EH (cell line): Measurements from ENCODE around the gene CXXC4.

ENCODE experiments used
- DNase-seq: peaks from one replicate; pipeline ENCODE4 v3.0.0-alpha.2; 2015; ENCODE audit warnings: low read depth

CXXC4 gene

DNA sequence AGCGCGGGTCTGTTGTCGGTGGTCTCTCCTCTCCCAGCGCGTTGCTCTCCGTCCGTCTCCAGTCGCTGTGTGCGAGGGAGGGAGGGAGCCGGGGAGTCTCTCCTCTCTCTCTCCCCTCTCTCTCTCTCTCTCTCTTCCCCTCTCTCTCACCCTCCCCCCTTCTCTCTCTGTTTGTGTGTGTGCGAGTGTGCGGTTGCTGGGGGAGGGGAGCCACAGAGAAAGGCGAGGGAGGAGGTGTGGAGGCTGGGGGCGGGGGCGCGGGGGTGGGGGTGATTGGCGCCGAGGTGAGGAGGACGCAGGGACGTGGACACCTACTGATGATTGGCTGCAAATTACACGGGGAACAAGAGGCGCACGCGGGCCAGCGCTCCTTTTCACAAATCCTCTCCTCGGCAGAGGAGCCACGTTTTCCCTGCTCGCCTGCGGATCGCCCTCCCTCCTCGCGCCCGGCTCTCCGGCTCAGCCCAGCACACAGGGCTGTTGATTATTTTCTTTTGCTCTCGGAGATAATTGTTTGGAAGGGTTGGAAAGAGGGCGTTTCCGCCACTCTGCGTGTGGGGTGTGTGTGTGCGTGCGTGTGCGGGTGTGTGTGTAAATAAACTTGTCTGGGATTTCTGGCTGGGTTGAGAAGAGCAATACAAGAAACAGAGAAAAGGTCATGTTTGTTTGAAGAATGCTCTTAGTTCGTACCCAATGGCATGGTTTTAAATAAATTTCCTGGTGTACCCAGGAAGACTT lies at the start of gene CXXC4:
Gene CXXC4, minus strand, starts transcription at position 73 of the 738 bp plus-strand sequence. CDS start 3,092 bp downstream, outside the sequence.
- peak; percentile 22 for DNase-seq

DNA sequence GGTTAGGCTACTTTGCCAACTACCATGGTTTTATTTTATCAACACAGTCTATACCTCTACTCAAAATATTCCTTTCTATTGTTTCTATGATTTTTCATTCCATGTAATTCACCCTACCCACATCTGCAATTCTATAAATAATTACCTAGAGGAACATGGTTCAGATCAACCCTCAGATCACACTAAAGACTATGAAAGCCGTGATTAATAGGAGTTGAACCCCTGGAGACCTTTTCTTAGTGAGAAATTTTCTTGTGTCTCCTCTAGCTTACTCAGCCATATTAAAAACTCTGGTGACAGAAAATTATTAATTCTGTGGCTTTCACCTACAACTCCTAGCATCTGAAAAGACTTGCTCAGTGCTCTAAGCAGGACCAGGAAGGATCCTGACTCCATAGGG lies 38.5 kb upstream of the CXXC4 start:
- no peak for DNase-seq

DNA sequence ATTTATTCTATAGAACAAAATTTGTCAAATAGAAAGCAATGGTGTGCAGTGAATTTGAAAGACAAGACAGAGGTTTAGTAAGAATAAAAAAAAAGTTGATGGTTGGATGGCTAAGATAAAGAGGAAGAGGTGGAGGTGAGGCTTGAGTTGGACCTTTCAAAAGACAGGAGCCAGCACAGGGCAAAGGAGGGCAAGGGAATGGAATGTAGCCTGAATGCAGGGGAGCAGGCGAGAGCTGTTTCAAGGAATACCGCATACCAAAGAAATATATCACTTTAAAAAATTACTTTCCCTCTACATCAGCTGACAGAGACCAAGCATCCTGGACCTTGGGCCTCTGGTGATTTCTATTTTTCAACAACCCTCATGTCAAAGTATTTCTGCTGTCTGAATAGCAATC lies 38.0 kb upstream of the CXXC4 start:
- no peak for DNase-seq

DNA sequence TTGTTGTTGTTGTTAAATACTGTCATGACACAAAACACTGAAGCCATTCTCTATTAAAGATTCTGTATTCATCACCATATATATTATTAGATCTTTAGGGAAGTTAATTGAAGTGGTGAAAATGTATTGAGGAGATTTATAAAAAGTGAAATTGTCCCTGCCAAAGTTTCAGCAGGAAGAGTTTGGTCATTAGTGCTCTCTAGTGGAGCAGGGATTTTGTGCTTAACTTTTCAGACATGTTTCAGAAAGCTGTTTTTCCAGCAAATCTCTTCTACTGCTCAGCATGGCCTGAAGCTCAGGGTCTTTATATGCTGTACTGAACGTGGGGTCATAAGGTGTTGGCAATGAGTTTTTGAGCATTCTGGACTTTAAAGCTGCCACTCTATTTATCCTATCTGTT lies 36.7 kb upstream of the CXXC4 start:
- DNase-seq = no peak

DNA sequence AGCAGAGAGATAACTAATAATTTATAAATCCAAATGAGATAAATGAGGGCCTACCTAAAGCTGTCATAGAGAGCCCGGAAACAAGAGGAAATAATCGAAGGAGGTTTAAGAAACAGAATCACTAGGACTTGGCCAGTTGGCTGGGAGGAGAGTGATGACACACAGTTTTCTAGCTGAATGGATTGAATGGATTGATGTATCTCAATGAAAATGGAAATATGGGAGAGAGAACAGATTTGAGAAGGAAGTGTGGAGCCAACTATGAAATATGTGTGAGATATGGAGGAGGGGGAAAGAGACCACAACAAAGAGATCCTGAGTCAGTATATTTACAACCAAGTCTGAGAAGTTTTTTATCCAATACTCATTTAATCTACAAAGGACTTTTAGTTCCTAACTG lies 35.7 kb upstream of the CXXC4 start:
- DNase-seq = no peak

DNA sequence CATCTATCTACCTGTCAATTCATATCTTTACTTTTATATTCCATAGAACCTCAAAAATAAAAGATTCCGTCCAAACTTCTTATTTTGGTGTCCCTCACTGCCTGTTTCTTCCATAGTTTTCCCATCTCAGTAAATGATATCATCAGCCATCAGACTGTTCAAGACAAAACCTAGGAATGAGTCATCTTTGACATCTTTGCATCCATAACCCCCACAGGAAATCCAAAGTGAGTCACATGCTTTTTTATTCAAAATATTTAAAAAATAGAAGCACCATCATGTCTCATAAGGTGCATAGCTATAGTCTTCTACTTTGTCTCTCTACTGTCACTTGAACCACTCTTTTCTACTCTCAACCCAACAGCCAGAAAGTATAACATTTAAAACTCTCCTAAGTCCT lies 29.9 kb upstream of the CXXC4 start:
- no peak for DNase-seq

DNA sequence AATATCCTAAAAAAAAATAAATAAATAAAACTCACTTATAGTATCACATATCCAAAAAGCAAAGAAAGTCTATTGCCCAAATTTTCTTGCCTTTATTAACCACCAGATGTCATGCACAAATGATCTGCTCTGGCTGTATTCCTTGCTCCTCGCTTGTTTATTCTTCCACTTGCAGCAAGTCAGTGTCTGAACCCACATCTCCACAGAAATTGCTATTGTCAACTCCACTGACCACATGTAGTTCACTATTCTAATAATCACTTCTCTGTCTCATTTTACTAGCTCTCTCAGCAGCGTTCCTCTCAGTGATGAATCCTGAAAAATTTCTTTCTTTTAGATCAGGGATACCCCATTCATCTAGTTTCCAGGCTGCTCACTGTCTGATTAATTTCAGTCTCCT lies 29.3 kb upstream of the CXXC4 start:
- DNase-seq = no peak

DNA sequence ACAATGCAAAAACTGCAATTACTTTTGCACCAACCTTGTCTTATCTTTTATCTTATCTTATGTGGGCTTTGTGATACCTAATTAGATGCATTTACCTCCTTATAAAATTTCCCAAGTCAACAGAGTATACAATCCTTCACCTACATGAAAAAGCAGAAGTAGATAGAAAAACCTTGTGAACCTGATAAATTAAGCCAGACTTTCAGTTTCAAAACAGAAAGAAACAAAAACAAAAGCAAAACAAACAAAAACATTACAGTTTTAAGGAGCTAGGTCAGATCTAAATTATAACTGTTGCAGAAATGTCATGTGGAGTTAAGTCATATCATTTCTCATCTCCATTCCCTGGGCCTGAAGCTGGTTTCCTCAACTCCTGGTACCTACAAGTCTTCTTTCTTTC lies 24.9 kb upstream of the CXXC4 start:
- no peak for DNase-seq

DNA sequence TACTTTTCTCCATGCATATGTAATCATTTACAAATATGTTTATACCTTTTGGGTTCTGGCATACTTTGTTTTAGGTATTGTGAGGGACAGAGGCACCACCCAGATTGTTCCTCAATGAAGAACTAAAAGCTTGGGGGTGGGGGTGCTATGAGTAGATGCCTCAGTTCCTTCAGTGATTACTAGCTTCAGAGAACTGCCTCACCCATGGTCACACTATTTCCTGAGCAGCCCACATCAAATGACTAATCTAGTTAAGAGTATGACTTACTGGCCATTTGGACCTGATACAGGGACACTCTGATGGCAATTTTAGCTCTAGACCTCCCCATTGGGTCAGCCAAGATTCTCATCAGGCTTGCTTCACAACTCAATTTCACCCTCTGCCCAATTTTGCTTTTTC lies 22.2 kb upstream of the CXXC4 start:
- DNase-seq = no peak

DNA sequence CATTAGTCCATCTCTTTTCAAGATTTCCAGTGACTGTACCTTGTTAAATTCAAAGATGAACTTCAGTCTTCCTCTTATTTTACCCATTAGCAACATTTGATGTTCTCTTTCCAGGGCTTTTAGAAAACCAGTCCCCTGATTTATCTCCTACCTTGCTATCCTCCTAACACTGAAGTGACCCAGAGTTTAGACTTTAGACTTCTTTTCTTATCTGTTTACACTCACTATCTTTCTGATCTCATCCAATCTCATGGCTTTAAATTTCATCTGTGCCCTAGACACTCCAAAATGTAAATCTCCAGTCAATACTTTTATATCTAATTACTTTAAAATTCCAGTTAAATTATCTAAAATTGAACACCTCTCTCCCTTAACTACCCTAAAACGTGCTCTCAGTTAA lies 13.5 kb upstream of the CXXC4 start:
- no peak for DNase-seq

DNA sequence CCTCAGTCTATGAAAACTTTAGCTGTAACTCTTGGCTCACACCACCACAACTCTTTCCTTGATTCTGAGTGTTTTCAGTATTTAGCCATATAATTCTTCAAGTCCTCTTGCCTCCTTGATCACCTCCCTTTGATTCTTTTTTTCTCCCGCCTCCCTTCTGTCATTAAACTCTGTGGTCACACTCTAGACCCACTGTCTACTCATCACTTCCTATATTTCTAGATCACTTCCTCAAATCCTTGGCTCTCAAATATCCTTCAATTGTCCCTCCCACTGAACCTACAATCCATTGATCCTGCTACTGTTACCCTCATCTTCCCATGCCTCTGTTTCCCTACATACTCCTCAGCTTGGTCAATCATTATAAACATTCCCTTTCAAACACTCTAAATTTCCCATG lies 12.4 kb upstream of the CXXC4 start:
- DNase-seq = no peak

DNA sequence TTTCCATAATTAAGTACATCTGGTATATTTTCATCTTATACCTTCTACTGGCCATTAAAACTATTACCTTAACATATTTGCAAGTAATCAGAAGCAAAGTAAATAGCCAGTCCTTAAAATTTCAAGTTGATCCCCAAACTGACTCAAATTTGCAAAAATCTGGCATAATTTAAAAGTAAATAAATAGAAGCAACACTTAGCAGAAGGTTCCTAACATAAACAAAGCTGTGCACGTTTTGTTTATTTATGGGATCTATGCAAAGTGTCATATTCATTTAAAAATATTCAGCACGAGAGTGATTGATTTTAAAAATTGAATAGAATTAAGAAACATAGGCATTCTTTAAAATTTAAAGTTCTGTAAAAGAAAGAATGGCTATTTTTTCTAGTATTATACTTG lies 9.8 kb upstream of the CXXC4 start:
- DNase-seq = no peak

DNA sequence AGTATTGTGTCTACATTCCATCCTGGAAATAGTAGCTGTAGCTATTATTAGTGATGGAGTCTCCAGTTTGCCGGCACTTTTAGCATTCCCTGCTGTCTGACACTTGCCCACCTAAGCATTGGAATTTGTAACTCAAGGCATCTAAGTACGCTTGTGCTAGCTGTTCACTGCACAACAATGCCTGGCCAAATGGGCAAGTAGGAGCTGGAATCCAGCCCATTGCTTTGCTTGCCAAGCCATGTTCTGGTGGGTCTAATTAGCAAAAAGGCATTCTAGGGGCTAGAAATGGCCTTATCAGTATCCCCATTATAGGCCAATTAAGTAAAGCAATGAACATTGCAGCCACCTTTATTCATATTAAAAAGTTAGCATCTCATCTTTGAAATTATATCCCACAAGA lies 7.8 kb upstream of the CXXC4 start:
- DNase-seq = no peak

DNA sequence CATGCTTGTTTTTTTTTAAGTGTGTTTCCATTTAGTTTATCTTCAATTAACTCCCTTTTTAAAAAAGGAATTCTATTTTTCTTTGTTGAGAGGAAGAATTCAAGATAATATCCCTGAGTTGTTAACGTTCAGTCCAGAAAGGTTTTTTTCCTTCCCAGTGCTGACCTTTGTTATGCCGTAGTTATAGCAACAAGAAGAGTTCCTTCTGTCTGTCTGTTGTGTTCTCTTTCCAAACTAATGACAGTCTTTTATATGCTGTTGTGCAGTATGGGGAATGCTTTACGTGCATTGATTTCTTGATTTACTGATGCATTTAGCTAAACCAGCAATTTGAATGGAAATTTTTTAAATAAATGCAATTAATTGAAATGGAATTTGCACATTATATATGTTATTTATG lies 6.6 kb upstream of the CXXC4 start:
- DNase-seq = no peak

DNA sequence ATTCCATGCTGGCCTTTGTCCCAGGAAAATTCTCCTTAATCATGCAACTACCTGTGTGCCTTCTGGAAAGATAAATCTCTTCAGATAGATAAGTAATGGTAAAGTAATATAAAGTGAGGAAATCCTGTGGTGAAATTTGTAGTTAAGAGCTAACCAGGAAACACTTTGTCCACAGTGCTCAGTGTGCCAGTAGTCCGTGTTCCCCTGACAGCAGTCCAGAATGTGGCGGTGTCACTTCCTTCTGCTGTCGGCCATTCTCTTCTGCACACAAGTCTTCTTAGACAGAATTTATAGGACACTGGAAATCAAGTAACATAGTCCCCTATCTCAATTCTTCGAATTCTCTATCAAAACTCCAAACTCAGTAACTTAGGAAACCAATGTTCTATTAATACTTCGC lies 5.7 kb upstream of the CXXC4 start:
- DNase-seq = no peak

DNA sequence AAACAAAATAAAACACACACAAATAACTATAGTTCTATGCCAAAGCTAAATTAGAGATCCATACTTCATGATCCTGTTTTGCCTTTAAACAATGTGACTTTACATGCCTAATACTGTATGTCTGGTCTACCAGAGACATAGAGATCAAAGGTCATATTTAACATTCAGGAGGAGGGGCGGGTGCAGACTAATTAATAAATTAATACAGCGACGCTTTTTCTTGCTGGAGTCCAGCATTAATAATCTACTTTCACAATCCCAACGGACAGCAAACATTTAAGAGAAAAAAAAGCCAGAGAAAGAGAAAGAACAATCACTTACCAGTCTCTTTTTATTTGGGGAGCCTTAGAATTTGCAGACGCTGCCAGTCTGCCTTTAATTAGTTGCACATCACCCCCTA lies 509 bp downstream of the CXXC4 start:
- no peak for DNase-seq

DNA sequence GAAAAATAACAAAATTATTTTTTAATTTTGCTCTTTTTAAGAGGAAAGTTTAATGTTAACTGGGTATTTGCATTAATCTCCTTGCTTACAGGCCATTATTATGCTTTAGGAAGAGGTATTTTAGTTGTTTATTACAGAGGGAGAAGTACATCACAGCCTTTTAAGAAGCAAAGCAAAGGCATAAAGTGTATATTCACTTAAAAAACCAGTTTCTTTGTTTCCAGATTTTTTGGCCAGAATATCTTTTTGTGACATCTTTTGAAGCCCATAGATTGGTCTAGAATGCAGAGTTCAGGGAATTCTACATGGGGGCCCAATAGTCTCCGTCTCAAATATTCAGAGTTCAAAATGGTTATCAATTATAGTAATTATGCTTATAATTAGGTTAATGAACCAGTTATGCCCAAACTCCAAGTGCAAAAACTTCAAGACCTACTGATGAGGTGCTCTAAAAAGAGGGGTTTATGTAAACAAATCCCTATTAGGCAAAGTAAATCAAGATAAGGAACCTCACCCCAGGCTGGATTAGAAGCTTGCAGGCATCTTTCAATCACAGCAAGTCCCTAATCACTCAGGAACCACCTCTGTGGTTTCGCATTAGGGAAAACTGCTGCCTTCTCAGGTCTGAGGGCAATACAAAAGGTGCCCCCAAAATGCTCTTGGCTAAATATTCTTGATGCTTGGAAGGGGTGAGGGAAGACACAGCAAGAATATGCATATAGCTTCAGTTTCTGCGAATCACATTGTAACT lies 1.4 kb downstream of the CXXC4 start:
- no peak for DNase-seq

DNA sequence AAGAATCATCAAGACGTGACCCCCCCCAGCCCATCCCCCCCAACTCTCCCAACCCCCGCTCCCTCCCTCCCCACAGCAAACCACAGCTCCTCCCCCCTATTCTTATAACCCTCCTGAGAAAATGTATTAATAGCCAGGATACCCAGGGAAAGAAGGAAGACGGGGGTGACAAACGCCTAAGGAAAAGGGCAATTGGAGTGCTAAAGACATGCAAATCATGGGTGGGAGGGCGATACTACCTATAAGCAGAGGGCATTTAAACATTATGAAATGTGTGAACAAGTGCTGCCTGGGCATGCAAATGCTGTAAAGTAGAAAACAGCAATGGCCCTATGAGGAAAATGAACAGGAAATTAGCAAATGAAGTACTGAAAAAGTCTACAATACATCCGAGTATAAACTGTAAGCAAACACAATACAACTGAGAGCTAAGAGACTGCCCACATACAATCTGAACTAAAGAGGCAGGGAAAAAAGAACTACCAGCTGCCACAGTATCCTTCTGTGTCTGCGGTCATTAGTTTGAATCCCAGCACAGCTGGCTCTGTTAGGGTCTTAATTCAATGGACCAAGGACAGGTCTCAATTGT lies 2.4 kb downstream of the CXXC4 start:
- DNase-seq = no peak

DNA sequence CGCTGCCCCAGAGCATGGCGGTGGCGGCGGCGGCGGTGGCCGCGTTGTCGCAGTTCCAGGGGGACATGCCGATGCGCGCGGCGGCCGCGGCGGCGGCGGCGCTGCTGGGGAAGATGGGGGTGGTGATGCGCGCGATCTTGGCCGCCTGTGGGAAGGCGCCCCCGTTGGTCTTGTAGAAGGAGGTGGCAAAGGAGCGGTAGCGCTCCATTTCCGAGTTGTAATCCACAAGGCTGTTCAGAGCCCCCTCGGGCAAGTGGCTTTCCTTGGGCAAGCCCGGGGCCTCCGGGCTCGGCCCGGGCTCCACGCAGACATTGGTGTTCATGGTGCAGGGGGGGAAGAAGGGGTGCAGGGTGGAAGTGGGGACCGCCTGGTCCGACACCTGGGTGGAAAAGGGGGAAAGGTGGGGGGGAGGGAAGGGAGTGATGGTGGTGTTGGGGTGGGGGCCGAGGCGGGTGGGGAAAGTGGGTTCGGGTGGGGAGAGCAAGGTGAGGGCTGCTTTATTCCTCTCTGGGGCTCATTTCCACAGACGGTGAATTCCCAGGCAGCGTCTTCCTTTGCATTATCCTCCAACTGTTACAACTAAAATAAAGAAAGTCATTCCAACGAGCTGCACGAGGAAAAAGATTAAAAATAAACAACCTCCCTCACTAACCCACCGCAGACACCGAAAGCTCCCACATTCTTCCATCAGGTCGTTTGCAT lies 3.1 kb downstream of the CXXC4 start:
- DNase-seq = peak; percentile 18

DNA sequence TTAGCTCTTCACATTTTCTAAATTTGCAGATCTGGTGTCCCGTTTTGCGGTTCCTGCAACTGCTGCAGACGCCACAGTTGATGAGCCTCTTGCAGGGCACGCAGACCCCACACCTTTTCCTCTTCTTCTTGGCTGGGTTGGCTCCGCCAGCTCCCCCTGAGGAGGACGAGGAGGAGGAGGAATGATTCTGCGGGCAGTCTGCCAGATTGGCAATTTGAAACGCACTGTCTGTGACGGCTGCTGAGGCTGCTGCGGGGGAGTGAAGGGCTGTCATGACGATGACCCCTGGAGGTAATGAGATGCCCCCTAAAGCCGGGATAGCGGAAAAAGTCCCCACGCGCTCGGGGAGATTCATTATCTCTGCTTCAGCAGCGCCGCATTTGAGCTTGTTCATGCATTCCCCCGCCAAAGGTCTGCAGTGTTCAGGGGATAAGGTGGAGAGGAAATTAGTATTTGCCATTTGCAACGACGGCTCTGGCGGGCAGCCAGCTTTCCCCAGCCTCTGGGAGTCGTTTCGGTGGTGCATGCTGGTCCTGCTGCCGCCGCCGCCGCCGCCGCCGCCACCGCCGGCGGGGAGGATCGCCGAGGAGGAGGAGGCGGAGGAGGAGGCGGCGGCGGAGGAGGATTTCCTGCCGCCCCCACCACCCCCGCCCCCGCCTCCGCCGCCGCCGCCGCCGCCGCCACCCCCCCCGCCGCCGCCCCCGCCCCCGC lies 3.8 kb downstream of the CXXC4 start:
- DNase-seq = peak; percentile 48

DNA sequence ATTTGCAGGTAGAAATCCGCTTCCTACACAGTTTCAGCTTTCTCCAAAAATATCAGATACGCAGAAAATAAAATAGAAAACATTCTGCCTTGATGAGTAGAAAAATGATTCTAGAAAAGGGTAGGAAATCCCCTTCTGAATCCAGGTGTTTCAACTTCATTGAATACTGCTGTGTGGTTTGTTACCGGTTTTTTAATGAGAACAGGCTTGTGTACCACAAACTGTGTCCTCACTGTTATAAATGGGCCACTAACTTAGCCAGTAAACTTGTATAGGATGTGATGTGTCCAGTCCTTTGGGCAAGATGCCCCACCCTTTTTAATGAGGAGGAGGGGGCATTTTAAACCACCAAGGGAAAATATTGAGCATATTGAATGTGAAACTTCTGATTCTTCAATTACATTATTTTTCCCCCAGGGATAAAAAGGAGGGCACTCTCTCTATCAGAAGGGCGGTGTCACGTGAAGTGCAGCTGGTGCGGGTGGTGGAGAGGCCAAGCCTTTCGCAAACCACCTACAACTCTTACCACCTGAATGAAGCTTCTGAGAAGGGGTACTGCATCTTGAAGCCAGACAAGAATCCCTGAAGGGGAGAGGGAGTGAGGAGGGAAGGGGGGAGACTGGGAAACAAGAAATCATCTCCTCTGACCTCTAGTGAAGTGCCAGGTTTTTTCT lies 4.5 kb downstream of the CXXC4 start:
- no peak for DNase-seq

DNA sequence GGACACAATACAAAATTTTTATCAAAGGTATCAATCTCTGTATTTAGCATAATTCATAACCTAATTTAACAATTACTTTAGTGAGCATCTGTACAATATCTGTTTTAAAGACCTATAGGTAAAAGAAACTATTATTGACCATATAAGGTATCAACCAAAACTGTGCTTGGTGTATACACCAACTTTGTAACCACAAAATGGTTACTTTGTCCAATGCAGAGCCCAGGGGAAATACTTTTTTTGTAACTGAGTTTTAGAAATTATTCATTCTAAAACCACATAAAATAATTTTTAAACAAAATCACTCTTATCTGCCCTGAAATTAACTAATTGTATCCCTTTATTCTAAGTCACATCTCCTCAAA lies 5.0 kb downstream of the CXXC4 start:
- DNase-seq = no peak
